Liver (tissue), 9 donors: ENCODE measurements around the gene WDHD1. TPM values are rescaled to one million over a fixed set of nuclear protein-coding genes. Genes with fewer than 3 reads are reported as not detected.

Experiments used
- DNase-seq: peaks from one replicate; pipeline ENCODE4 v3.0.0-alpha.2; 2017; ENCODE audit warnings: low spot score
- H3K27ac ChIP-seq, 2 donors: one replicate each; pipeline ENCODE4 v1.7.0; 2013; ENCODE audit warnings: inconsistent platforms in 2 of 2, low read length in 2 of 2, control low read depth in 1 of 2, low read depth in 1 of 2, mild to moderate bottlenecking in 1 of 2
- H3K27me3 ChIP-seq, 4 donors: one replicate each; pipeline versions ENCODE4 v1.6.1 to v1.7.0; 2013; ENCODE audit warnings: low read length in 3 of 4, inconsistent platforms in 1 of 4, mild to moderate bottlenecking in 1 of 4, moderate library complexity in 1 of 4; ENCODE audit not compliant: control insufficient read depth in 4 of 4, insufficient read depth in 4 of 4
- H3K36me3 ChIP-seq, 4 donors: one replicate each; pipeline versions ENCODE4 v1.6.1 to v1.7.0; 2013; ENCODE audit warnings: low read length in 3 of 4, mild to moderate bottlenecking in 3 of 4, low read depth in 1 of 4, moderate library complexity in 1 of 4; ENCODE audit not compliant: control insufficient read depth in 4 of 4, insufficient read depth in 3 of 4
- H3K4me1 ChIP-seq, 4 donors: one replicate each; pipeline versions ENCODE4 v1.6.1 to v1.7.0; 2013; ENCODE audit warnings: low read length in 3 of 4, mild to moderate bottlenecking in 3 of 4, moderate library complexity in 1 of 4; ENCODE audit not compliant: control insufficient read depth in 4 of 4, insufficient read depth in 4 of 4
- H3K4me3 ChIP-seq, 3 donors: one replicate each; pipeline versions ENCODE4 v1.6.1 to v1.7.0; 2013; ENCODE audit warnings: low read length in 3 of 3, control low read depth in 1 of 3, low read depth in 1 of 3, mild to moderate bottlenecking in 1 of 3
- H3K9ac ChIP-seq, 2 donors: one replicate each; pipeline ENCODE4 v1.7.0; 2013; ENCODE audit warnings: low read length in 2 of 2, mild to moderate bottlenecking in 2 of 2, moderate library complexity in 2 of 2, control low read depth in 1 of 2, low read depth in 1 of 2
- H3K9me3 ChIP-seq, 4 donors: one replicate each; pipeline versions ENCODE4 v1.6.1 to v1.7.0; 2013; ENCODE audit warnings: low read length in 3 of 4; ENCODE audit not compliant: control insufficient read depth in 4 of 4
- EGR1 ChIP-seq, 2 donors: IDR thresholded peaks; 2 replicates each; pipeline ENCODE4 v1.6.1; 2016 to 2018; ENCODE audit warnings: antibody characterized with exemption in 2 of 2, low read depth in 2 of 2
- FOXA1 ChIP-seq: IDR thresholded peaks from 2 replicates; pipeline ENCODE4 v1.6.1; 2016; ENCODE audit warnings: antibody characterized with exemption
- FOXA2 ChIP-seq: IDR thresholded peaks from 2 replicates; pipeline ENCODE4 v1.6.1; 2016; ENCODE audit warnings: antibody characterized with exemption
- GABPA ChIP-seq, 2 donors: IDR thresholded peaks in 1 of 2; conservative IDR thresholded peaks in 1 of 2; 2 replicates each; pipeline ENCODE4 v1.6.1; 2016; ENCODE audit warnings: antibody characterized with exemption in 2 of 2, mild to moderate bottlenecking in 1 of 2, moderate library complexity in 1 of 2
- HNF4A ChIP-seq, 2 donors: conservative IDR thresholded peaks; 2 replicates each; pipeline ENCODE4 v1.6.1; 2016; ENCODE audit warnings: antibody characterized with exemption in 2 of 2, mild to moderate bottlenecking in 2 of 2
- HNF4G ChIP-seq: IDR thresholded peaks from 2 replicates; pipeline ENCODE4 v1.6.1; 2016; ENCODE audit warnings: antibody characterized with exemption
- JUND ChIP-seq, 2 donors: IDR thresholded peaks; 2 replicates each; pipeline ENCODE4 v1.6.1; 2016; ENCODE audit warnings: antibody characterized with exemption in 2 of 2
- NR2F2 ChIP-seq: IDR thresholded peaks from 2 replicates; pipeline ENCODE4 v1.6.1; 2016; ENCODE audit warnings: antibody characterized with exemption
- RAD21 ChIP-seq, 2 donors: IDR thresholded peaks; 2 replicates each; pipeline ENCODE4 v1.6.1; 2016; ENCODE audit warnings: antibody characterized with exemption in 2 of 2, mild to moderate bottlenecking in 2 of 2
- RXRA ChIP-seq, 2 donors: IDR thresholded peaks; 2 replicates each; pipeline ENCODE4 v1.6.1; 2017 to 2018; ENCODE audit warnings: antibody characterized with exemption in 2 of 2, mild to moderate bottlenecking in 1 of 2
- SP1 ChIP-seq: IDR thresholded peaks from 2 replicates; pipeline ENCODE4 v1.6.1; 2018; ENCODE audit warnings: antibody characterized with exemption, mild to moderate bottlenecking
- TAF1 ChIP-seq: conservative IDR thresholded peaks from 2 replicates; pipeline ENCODE4 v1.6.1; 2016; ENCODE audit warnings: antibody characterized with exemption, mild to moderate bottlenecking
- YY1 ChIP-seq: IDR thresholded peaks from 2 replicates; pipeline ENCODE4 v1.6.1; 2016; ENCODE audit warnings: antibody characterized with exemption, mild to moderate bottlenecking
- WGBS: extraction: QIAGEN DNeasy Blood & Tissue Kit; methylation state at CpG from one replicate; pipeline ENCODE4 v1.1.7; 2013; 5-methylcytosine and 5-hydroxymethylcytosine counted together
- polyA plus RNA-seq, 2 donors: library from polyadenylated mRNA; stranded (reverse) in 1 of 2; unstranded in 1 of 2; fragments of 200-250 nt in 1 of 2; fragments of >200 nt in 1 of 2; fragmentation: Nextera tagmentation in 1 of 2; extraction: Ambion mirVana in 1 of 2; gene quantifications; one replicate each; pipeline versions ENCODE4 v1.2.1 to v1.2.3, GENCODE V29; 2013 to 2015
- total RNA-seq, 2 donors: library from RNA; depleted of rRNA; stranded (reverse); fragments of >200 nt; gene quantifications; one replicate each; pipeline ENCODE4 v1.2.3, GENCODE V29; 2014
- TF ChIP-seq, protein P1 (sequence below): IDR thresholded peaks from 2 replicates; pipeline ENCODE4 v1.6.1; 2016; ENCODE audit warnings: antibody characterized with exemption, mild to moderate bottlenecking
- TF ChIP-seq, protein P2 (sequence below): IDR thresholded peaks from 2 replicates; pipeline ENCODE4 v1.6.1; 2016; ENCODE audit warnings: antibody characterized with exemption
- TF ChIP-seq, protein P3 (sequence below): IDR thresholded peaks from 2 replicates; pipeline ENCODE4 v1.6.1; 2016; ENCODE audit warnings: antibody characterized with exemption
- TF ChIP-seq, protein P4 (sequence below): IDR thresholded peaks from 2 replicates; pipeline ENCODE4 v1.6.1; 2016; ENCODE audit warnings: antibody characterized with exemption
- TF ChIP-seq, protein P5 (sequence below): fragments of 150-350 bp; IDR thresholded peaks from 2 replicates; pipeline ENCODE4 v1.5.1; 2017; ENCODE audit warnings: improper control_type of control experiment, low read depth, low read length; ENCODE audit not compliant: missing input control
- donor health status: healthy.
- donor health status: healthy.
- donor health status: healthy.
- donor health status: healthy.
- donor health status: healthy.

WDHD1 gene
- total and polyA plus RNA-seq, 4 donors, result 0.18 to 14.1 (median 0.42) TPM

DNA sequence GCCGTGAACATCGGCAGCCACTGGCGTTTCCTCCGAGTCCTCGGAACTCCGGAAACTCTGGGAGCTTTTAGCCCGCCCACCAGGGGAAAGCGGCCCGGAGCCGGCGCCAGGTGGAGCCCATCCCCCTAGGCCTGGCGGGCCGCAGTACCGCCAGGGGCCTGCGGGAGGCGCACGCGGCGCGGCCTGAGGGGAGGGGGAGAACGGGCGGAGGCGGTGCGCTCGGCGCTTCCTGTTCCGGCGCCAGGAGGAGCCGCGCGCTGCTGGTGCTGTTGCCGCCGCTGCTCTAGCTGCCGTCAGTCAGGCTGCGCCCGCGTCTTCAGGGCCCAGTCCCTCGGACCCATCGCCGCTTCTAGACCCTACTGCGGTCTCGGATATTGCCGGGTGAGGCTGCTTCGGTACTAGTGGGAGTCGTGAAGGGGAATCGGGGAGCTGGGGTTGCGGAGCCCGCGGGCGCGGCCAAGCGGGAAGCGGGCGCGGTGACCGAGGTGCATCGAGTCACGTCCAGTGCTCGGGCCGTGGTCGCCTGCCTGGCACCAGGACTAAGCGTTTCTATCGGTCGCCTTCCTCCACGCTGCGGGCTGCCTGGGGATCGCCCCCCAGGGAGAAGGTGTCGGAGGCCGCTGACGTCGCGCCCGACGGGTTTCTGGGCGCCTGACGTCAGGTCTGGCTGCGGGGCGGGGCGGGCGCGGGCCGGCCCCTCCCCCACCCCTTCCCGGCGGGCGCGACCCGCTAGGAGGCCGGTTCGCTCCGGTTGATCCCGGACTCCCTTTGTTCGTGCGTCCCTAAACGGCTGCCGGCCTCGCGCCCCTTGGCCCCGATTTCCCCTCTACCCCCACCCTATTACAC is 24.7 kb upstream of the WDHD1 start, which contains the start of gene MAPK1IP1L:
TSS of gene MAPK1IP1L (plus strand) at position 225 of the 846 bp plus-strand sequence. CDS start 10,037 bp downstream, outside the sequence.
- TF ChIP-seq GABPA (IDR thresholded peaks at IDR 0.05 in 1 of 2, conservative IDR thresholded peaks at IDR 0.05 in 1 of 2), result peak; percentile 56 to 86
- peak; percentile 62 to 71 for TF ChIP-seq RAD21 (IDR thresholded peaks at IDR 0.05)
- TF ChIP-seq NR2F2, result no peak
- TF ChIP-seq, protein P1, sequence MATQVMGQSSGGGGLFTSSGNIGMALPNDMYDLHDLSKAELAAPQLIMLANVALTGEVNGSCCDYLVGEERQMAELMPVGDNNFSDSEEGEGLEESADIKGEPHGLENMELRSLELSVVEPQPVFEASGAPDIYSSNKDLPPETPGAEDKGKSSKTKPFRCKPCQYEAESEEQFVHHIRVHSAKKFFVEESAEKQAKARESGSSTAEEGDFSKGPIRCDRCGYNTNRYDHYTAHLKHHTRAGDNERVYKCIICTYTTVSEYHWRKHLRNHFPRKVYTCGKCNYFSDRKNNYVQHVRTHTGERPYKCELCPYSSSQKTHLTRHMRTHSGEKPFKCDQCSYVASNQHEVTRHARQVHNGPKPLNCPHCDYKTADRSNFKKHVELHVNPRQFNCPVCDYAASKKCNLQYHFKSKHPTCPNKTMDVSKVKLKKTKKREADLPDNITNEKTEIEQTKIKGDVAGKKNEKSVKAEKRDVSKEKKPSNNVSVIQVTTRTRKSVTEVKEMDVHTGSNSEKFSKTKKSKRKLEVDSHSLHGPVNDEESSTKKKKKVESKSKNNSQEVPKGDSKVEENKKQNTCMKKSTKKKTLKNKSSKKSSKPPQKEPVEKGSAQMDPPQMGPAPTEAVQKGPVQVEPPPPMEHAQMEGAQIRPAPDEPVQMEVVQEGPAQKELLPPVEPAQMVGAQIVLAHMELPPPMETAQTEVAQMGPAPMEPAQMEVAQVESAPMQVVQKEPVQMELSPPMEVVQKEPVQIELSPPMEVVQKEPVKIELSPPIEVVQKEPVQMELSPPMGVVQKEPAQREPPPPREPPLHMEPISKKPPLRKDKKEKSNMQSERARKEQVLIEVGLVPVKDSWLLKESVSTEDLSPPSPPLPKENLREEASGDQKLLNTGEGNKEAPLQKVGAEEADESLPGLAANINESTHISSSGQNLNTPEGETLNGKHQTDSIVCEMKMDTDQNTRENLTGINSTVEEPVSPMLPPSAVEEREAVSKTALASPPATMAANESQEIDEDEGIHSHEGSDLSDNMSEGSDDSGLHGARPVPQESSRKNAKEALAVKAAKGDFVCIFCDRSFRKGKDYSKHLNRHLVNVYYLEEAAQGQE, result peak; percentile 76
- TF ChIP-seq HNF4G, result no peak
- TF ChIP-seq, protein P2, sequence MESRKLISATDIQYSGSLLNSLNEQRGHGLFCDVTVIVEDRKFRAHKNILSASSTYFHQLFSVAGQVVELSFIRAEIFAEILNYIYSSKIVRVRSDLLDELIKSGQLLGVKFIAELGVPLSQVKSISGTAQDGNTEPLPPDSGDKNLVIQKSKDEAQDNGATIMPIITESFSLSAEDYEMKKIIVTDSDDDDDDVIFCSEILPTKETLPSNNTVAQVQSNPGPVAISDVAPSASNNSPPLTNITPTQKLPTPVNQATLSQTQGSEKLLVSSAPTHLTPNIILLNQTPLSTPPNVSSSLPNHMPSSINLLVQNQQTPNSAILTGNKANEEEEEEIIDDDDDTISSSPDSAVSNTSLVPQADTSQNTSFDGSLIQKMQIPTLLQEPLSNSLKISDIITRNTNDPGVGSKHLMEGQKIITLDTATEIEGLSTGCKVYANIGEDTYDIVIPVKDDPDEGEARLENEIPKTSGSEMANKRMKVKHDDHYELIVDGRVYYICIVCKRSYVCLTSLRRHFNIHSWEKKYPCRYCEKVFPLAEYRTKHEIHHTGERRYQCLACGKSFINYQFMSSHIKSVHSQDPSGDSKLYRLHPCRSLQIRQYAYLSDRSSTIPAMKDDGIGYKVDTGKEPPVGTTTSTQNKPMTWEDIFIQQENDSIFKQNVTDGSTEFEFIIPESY, result no peak
- TF ChIP-seq JUND (IDR thresholded peaks at IDR 0.05), result no peak
- TF ChIP-seq, protein P3, sequence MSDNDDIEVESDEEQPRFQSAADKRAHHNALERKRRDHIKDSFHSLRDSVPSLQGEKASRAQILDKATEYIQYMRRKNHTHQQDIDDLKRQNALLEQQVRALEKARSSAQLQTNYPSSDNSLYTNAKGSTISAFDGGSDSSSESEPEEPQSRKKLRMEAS, result peak; percentile 41
- peak; percentile 71 for TF ChIP-seq SP1
- peak in 1 of 2 donors; percentile 6 for TF ChIP-seq HNF4A (conservative IDR thresholded peaks at IDR 0.05)
- no peak for TF ChIP-seq FOXA1
- TF ChIP-seq YY1, result peak; percentile 75
- TF ChIP-seq, protein P4, sequence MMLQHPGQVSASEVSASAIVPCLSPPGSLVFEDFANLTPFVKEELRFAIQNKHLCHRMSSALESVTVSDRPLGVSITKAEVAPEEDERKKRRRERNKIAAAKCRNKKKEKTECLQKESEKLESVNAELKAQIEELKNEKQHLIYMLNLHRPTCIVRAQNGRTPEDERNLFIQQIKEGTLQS, result no peak
- peak in 1 of 2 donors; percentile 26 for TF ChIP-seq RXRA (IDR thresholded peaks at IDR 0.05)
- TF ChIP-seq TAF1, result peak; percentile 89
- TF ChIP-seq, protein P5, sequence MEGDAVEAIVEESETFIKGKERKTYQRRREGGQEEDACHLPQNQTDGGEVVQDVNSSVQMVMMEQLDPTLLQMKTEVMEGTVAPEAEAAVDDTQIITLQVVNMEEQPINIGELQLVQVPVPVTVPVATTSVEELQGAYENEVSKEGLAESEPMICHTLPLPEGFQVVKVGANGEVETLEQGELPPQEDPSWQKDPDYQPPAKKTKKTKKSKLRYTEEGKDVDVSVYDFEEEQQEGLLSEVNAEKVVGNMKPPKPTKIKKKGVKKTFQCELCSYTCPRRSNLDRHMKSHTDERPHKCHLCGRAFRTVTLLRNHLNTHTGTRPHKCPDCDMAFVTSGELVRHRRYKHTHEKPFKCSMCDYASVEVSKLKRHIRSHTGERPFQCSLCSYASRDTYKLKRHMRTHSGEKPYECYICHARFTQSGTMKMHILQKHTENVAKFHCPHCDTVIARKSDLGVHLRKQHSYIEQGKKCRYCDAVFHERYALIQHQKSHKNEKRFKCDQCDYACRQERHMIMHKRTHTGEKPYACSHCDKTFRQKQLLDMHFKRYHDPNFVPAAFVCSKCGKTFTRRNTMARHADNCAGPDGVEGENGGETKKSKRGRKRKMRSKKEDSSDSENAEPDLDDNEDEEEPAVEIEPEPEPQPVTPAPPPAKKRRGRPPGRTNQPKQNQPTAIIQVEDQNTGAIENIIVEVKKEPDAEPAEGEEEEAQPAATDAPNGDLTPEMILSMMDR, result peak; percentile 100
- no peak for TF ChIP-seq FOXA2
- peak; percentile 69 for TF ChIP-seq EGR1 (IDR thresholded peaks at IDR 0.05; ENCODE audit: low read depth in 2 of 2)
- peak within 1 kb of the TSS; percentile 76 to 96 (median 92) for H3K4me3 ChIP-seq
- no peaks in the 10 kb centered on the region for H3K27me3 ChIP-seq
- under 1% methylated on average over 98 of the region's 98 CpGs for WGBS
- peak within 1 kb of the TSS; percentile 97 to 100 for H3K27ac ChIP-seq
- peaks cover 0 to 4% (median 1%) of the 10 kb centered on the region in 4 donors for H3K36me3 ChIP-seq
- H3K9me3 ChIP-seq, result no peaks in the 10 kb centered on the region
- H3K9ac ChIP-seq, result peak within 1 kb of the TSS; percentile 88 to 100
- peaks cover 8 to 17% (median 14%) of the 10 kb centered on the region in 4 donors for H3K4me1 ChIP-seq
- peak; percentile 94 for DNase-seq
